ENCODE results near the gene WDR90.

Gene WDR90

DNA sequence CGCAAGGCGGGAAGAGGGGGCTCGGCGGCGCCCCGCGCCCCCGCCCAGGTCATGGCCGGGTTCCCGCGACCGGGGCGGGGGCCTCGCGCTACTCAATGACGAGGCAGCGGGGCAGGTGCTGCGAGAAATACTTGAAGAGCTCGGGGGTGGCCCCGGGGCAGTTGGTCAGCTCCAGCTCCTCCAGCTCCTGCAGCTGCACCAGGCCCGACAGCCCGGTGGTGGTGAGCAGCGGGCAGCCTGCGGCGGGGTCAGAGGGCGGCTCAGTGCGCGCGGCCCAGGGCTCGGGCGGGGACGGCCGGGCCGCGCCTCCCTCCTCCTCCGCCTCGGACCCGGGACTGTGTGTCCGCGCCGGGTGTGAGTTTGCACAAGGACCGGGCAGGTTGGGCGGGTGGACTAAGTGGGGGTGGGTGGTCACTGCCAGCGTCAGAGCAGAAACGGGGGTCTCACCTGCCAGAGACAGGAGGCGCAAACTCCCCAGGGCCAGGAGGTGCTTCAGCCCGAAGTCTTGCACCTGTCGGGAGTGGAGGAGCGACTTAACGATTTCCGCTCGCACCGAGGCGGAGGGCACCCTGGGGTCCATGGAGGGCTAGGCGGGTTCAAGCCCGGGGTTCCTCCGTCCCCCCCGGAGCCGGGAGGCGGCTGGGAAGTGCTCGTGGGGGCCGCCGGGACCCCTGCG is 45.2 kb downstream of the WDR90 start:
- Histone ChIP-seq H3K4me2 (ENCODE audit: low read length) (no peak overlapping the region), H3K36me3 (ENCODE audit: insufficient read depth, low read length) (no peaks in the 10 kb centered on the region), H3K9me3 (replicated peaks; ENCODE audit: low read length) (no peaks in the 10 kb centered on the region), H3K4me1 (ENCODE audit: control insufficient read depth, insufficient read depth, low read length) (peaks cover 8% of the 10 kb centered on the region), H3K4me3 (ENCODE audit: low read length) (no peak overlapping the region), H3K9ac (ENCODE audit: low read depth, low read length) (no peak overlapping the region), H3K27me3 (ENCODE audit: control insufficient read depth, insufficient read depth, low read length) (peaks cover 45% of the 10 kb centered on the region)

DNA sequence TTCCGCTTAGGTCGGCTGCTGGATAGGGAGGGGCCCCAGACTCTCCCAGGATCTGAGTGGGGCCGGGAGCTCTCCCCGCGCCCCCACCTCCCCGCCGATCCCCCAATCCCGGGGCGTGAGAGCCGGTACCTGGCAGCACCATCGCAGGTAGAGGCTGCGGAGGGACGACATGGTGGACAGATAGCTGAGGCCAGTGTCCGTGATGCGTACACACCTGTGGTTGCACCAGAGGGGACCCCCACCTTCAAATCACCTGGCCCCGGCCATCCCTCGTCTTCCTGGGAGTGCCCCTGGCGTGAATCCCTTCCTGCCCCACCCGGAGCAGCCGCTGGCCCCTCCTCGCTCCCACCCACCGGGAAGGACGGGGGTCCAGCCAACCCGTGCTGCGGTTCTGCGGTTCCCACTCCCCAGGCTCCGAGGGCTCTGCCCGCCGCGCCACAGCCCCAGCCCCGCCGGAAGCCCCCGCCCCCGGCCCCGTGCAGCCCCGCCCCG is 45.7 kb downstream of the WDR90 start:
- Histone ChIP-seq H3K4me2 (ENCODE audit: low read length) (no peak overlapping the region), H3K27me3 (ENCODE audit: control insufficient read depth, insufficient read depth, low read length) (peaks cover 48% of the 10 kb centered on the region), H3K36me3 (ENCODE audit: insufficient read depth, low read length) (no peaks in the 10 kb centered on the region), H3K9me3 (replicated peaks; ENCODE audit: low read length) (no peaks in the 10 kb centered on the region), H3K4me3 (ENCODE audit: low read length) (no peak overlapping the region), H3K9ac (ENCODE audit: low read depth, low read length) (no peak overlapping the region), H3K4me1 (ENCODE audit: control insufficient read depth, insufficient read depth, low read length) (peaks cover 3% of the 10 kb centered on the region)

DNA sequence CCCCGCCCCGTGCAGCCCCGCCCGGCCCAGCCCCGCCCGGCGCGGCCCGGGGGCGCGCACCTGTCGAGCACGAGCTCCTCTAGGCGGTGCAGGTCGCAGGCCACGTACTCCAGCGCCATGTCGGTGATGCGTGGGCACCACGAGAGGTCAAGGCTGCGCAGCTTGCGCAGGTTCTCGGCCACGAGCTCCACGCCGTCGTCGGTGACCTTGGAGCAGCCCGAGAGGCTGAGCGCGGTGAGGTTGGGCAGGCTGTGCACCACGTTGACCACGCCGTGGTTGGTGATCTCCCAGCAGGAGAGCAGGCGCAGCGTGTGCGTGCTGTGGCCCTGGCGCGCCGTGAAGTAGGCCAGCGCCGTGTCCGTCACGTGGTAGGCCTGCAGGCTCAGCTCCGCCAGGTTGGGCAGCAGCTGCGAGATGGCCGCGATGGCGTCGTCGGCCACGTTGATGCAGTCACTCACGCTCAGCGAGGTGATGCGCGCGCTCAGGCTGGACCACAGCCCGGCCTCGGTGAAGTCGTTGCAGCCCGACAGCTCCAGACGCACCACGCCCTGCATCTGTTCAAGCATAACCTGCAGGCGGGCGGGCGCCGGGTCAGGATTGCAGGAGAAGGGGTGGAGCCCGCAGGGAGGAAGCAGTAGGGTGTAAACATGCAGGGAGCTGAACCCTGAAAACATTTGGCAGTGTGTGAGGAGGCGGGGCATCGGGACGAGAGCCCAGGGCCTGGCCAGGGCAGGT is 46.4 kb downstream of the WDR90 start:
- Histone ChIP-seq H3K36me3 (ENCODE audit: insufficient read depth, low read length) (no peaks in the 10 kb centered on the region), H3K9ac (ENCODE audit: low read depth, low read length) (no peak overlapping the region), H3K9me3 (replicated peaks; ENCODE audit: low read length) (no peaks in the 10 kb centered on the region), H3K27me3 (ENCODE audit: control insufficient read depth, insufficient read depth, low read length) (peaks cover 54% of the 10 kb centered on the region), H3K4me3 (ENCODE audit: low read length) (no peak overlapping the region), H3K4me2 (ENCODE audit: low read length) (peak overlapping the region; percentile 27), H3K4me1 (ENCODE audit: control insufficient read depth, insufficient read depth, low read length) (peaks cover 1% of the 10 kb centered on the region)

- no peaks in the 10 kb centered on the region for H3K9me3 ChIP-seq (replicated peaks; ENCODE audit: low read length)
- peaks cover 67% of the 10 kb centered on the region for H3K27me3 ChIP-seq (ENCODE audit: control insufficient read depth, insufficient read depth, low read length)
- no peak overlapping the region for H3K4me3 ChIP-seq (ENCODE audit: low read length)
- peaks cover 3% of the 10 kb centered on the region for H3K4me1 ChIP-seq (ENCODE audit: control insufficient read depth, insufficient read depth, low read length)
- no peak overlapping the region for H3K4me2 ChIP-seq (ENCODE audit: low read length)
- no peaks in the 10 kb centered on the region for H3K36me3 ChIP-seq (ENCODE audit: insufficient read depth, low read length)
- H3K9ac ChIP-seq (ENCODE audit: low read depth, low read length), result no peak overlapping the region
Observed at GRCh38 chr16:698911-699671, 49.9 kb downstream of the WDR90 start.

DNA sequence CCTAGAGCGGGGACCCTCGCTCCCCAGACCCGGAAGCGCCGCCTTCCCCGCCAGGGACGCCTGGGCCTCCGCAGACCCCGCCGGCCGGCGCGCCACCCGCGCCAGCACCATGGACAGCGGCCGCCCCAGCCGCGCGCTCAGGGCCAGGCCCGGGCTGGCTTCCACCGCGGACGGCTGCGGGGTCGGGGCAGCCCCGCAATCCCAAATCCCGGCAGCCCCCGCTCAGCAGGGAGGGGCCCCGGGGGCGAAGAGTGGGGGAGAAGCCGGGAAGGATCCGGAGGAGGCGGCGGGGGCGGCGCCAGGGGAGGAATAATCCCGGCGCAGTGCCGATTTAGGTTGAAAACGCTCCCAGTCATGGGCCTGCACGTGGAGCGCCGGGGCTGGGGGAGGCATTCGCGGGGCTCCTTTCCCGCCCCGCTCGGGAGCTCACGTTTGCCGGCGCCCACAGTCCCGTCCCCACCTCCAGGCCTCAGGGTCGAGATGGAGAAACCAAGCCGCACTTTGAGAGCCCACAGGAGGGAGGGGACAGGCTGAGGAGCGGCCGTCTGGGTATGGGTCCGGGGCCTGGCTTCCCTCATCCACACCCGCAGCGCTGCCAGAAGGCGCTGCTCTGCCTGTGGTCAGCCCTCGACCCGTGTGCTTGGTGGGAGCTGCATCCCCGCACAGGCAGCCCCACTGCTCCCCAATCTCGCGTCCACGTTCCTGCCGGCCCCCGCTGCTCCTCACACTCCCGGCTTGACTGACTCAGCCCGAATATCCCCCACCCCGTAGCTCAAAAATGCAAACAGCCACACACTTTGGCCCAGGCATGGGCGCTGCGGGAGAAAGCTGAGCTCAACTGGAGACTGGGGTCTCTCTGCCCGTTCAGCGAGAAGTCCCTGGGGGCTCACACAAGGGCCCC is 51.8 kb downstream of the WDR90 start:
- no peak overlapping the region for H3K9ac ChIP-seq (ENCODE audit: low read depth, low read length)
- H3K4me3 ChIP-seq (ENCODE audit: low read length), result no peak overlapping the region
- H3K9me3 ChIP-seq (replicated peaks; ENCODE audit: low read length), result no peaks in the 10 kb centered on the region
- H3K27me3 ChIP-seq (ENCODE audit: control insufficient read depth, insufficient read depth, low read length), result peaks cover 58% of the 10 kb centered on the region
- no peak overlapping the region for H3K4me2 ChIP-seq (ENCODE audit: low read length)
- peaks cover 3% of the 10 kb centered on the region for H3K4me1 ChIP-seq (ENCODE audit: control insufficient read depth, insufficient read depth, low read length)
- no peaks in the 10 kb centered on the region for H3K36me3 ChIP-seq (ENCODE audit: insufficient read depth, low read length)

- Histone ChIP-seq H3K9me3 (replicated peaks; ENCODE audit: low read length) (no peaks in the 10 kb centered on the region), H3K4me1 (ENCODE audit: control insufficient read depth, insufficient read depth, low read length) (peaks cover 3% of the 10 kb centered on the region), H3K4me2 (ENCODE audit: low read length) (no peak overlapping the region), H3K4me3 (ENCODE audit: low read length) (no peak overlapping the region), H3K36me3 (ENCODE audit: insufficient read depth, low read length) (no peaks in the 10 kb centered on the region), H3K27me3 (ENCODE audit: control insufficient read depth, insufficient read depth, low read length) (peaks cover 66% of the 10 kb centered on the region), H3K9ac (ENCODE audit: low read depth, low read length) (no peak overlapping the region)
Observed at GRCh38 chr16:702341-702740, 53.2 kb downstream of the WDR90 start.

DNA sequence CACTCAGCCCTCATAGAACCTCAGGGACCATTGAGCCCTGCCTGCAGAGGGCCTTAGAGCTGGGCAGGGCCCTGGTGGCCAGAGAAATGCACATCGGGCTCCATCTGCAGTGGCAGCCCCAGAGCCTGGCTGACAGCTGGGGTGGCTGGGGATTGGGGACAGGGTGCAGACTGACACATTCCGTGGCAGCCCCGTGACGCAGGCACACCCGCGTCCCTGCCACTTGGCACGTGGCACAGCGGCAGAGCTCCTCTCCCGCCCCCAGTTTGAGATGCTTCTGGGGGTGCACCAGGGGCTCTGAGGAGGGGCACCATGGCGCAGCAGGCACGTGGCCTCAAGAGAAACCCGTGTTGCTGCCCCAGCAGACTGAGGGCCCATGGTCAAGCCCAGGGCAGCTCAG is 54.2 kb downstream of the WDR90 start:
- H3K4me2 ChIP-seq (ENCODE audit: low read length), result no peak overlapping the region
- H3K27me3 ChIP-seq (ENCODE audit: control insufficient read depth, insufficient read depth, low read length), result peaks cover 73% of the 10 kb centered on the region
- H3K4me1 ChIP-seq (ENCODE audit: control insufficient read depth, insufficient read depth, low read length), result peaks cover 3% of the 10 kb centered on the region
- H3K36me3 ChIP-seq (ENCODE audit: insufficient read depth, low read length), result no peaks in the 10 kb centered on the region
- no peaks in the 10 kb centered on the region for H3K9me3 ChIP-seq (replicated peaks; ENCODE audit: low read length)
- no peak overlapping the region for H3K9ac ChIP-seq (ENCODE audit: low read depth, low read length)
- H3K4me3 ChIP-seq (ENCODE audit: low read length), result no peak overlapping the region

GRCh38 chr16:704047-704446 is 54.9 kb downstream of the WDR90 start:
- H3K4me3 ChIP-seq (ENCODE audit: low read length), result no peak overlapping the region
- H3K4me2 ChIP-seq (ENCODE audit: low read length), result no peak overlapping the region
- H3K9me3 ChIP-seq (replicated peaks; ENCODE audit: low read length), result no peaks in the 10 kb centered on the region
- peaks cover 3% of the 10 kb centered on the region for H3K4me1 ChIP-seq (ENCODE audit: control insufficient read depth, insufficient read depth, low read length)
- H3K36me3 ChIP-seq (ENCODE audit: insufficient read depth, low read length), result no peaks in the 10 kb centered on the region
- peaks cover 78% of the 10 kb centered on the region for H3K27me3 ChIP-seq (ENCODE audit: control insufficient read depth, insufficient read depth, low read length)
- H3K9ac ChIP-seq (ENCODE audit: low read depth, low read length), result no peak overlapping the region

- Histone ChIP-seq H3K4me2 (ENCODE audit: low read length) (no peak overlapping the region), H3K9ac (ENCODE audit: low read depth, low read length) (no peak overlapping the region), H3K4me3 (ENCODE audit: low read length) (no peak overlapping the region), H3K9me3 (replicated peaks; ENCODE audit: low read length) (no peaks in the 10 kb centered on the region), H3K27me3 (ENCODE audit: control insufficient read depth, insufficient read depth, low read length) (peaks cover 80% of the 10 kb centered on the region), H3K4me1 (ENCODE audit: control insufficient read depth, insufficient read depth, low read length) (peaks cover 5% of the 10 kb centered on the region), H3K36me3 (ENCODE audit: insufficient read depth, low read length) (no peaks in the 10 kb centered on the region)
Observed at GRCh38 chr16:704552-705380, 55.6 kb downstream of the WDR90 start.

GRCh38 chr16:705431-706188 is 56.4 kb downstream of the WDR90 start, which contains the start of gene FBXL16:
Gene FBXL16, minus strand, starts transcription at chr16:705801. Its CDS starts 8,396 bp downstream, at chr16:697405.
- peaks cover 13% of the 10 kb centered on the region for H3K4me1 ChIP-seq (ENCODE audit: control insufficient read depth, insufficient read depth, low read length)
- peak within 1 kb of the TSS; percentile 24 for H3K4me3 ChIP-seq (ENCODE audit: low read length)
- no peaks in the 10 kb centered on the region for H3K36me3 ChIP-seq (ENCODE audit: insufficient read depth, low read length)
- peaks cover 81% of the 10 kb centered on the region for H3K27me3 ChIP-seq (ENCODE audit: control insufficient read depth, insufficient read depth, low read length)
- no peak within 1 kb of the TSS for H3K9ac ChIP-seq (ENCODE audit: low read depth, low read length)
- peak within 1 kb of the TSS; percentile 52 for H3K4me2 ChIP-seq (ENCODE audit: low read length)
- H3K9me3 ChIP-seq (replicated peaks; ENCODE audit: low read length), result no peaks in the 10 kb centered on the region
